ENCODE results near the gene MCCC1. TPM values are rescaled to one million over a fixed set of nuclear protein-coding genes. Genes with fewer than 3 reads are reported as not detected.

Gene MCCC1
- total and polyA plus RNA-seq, 11 donors, result 32.8 to 58.4 (median 47.5) TPM

GRCh38 chr3:183134844-183135243 lies 35.5 kb upstream of the MCCC1 start:
- ATAC-seq, result no peak
- no peak overlapping the region for H3K27ac ChIP-seq
- H3K27me3 ChIP-seq, result peaks cover 0 to 11% (median 0%) of the 10 kb centered on the region in 9 donors
- DNase-seq, result no peak
- no peak overlapping the region for H3K4me3 ChIP-seq
- 68 to 85% (median 79%) methylated on average over 2 of the region's 2 CpGs for WGBS, 4 donors
- TF ChIP-seq POLR2A (IDR thresholded peaks at IDR 0.05), result no peak
- TF ChIP-seq, protein P1, sequence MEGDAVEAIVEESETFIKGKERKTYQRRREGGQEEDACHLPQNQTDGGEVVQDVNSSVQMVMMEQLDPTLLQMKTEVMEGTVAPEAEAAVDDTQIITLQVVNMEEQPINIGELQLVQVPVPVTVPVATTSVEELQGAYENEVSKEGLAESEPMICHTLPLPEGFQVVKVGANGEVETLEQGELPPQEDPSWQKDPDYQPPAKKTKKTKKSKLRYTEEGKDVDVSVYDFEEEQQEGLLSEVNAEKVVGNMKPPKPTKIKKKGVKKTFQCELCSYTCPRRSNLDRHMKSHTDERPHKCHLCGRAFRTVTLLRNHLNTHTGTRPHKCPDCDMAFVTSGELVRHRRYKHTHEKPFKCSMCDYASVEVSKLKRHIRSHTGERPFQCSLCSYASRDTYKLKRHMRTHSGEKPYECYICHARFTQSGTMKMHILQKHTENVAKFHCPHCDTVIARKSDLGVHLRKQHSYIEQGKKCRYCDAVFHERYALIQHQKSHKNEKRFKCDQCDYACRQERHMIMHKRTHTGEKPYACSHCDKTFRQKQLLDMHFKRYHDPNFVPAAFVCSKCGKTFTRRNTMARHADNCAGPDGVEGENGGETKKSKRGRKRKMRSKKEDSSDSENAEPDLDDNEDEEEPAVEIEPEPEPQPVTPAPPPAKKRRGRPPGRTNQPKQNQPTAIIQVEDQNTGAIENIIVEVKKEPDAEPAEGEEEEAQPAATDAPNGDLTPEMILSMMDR (IDR thresholded peaks at IDR 0.05), result no peak
- intact Hi-C loops (cut with DNase I), result no loop called here
- H3K36me3 ChIP-seq, result no peaks in the 10 kb centered on the region
- peaks cover 0 to 1% (median under 1%) of the 10 kb centered on the region in 12 donors for H3K9me3 ChIP-seq
- H3K4me1 ChIP-seq, result no peaks in the 10 kb centered on the region

DNA sequence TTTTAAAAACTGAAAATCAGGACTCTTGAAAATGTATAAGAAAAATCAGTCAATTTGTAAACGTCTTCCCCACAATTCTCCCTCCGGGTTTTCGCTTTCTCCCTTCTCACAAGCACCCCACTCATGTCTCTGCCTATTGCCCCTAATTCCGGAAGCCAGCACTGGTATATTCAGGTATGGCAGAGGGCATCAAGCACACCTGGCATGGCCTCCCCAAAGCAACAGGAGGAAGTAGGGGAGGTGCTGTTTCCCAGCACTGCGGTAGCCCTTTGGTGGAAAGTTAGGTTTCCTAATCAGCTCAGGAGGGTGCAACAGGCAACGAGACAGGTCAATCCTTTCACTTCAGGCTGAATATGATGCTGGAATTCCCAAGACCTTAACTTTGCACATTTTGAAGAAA lies 33.1 kb upstream of the MCCC1 start:
- no peak for DNase-seq
- H3K4me1 ChIP-seq, result no peaks in the 10 kb centered on the region
- no peaks in the 10 kb centered on the region for H3K36me3 ChIP-seq
- no peak for TF ChIP-seq POLR2A (IDR thresholded peaks at IDR 0.05)
- TF ChIP-seq, protein P1 (IDR thresholded peaks at IDR 0.05), result no peak
- H3K9me3 ChIP-seq, result peaks cover 0 to 18% (median 4%) of the 10 kb centered on the region in 12 donors
- no peak for ATAC-seq
- H3K27me3 ChIP-seq, result peaks cover 0 to 11% (median 0%) of the 10 kb centered on the region in 9 donors
- intact Hi-C loops (cut with DNase I), result no loop called here
- no peak overlapping the region for H3K4me3 ChIP-seq
- WGBS, 4 donors, result 51 to 64% (median 56%) methylated on average over 6 of the region's 6 CpGs
- no peak overlapping the region for H3K27ac ChIP-seq

GRCh38 chr3:183131735-183132134 lies 32.4 kb upstream of the MCCC1 start:
- WGBS, 4 donors, result 44 to 65% (median 52%) methylated on average over 4 of the region's 4 CpGs
- peaks cover 0 to 18% (median 4%) of the 10 kb centered on the region in 12 donors for H3K9me3 ChIP-seq
- H3K27ac ChIP-seq, result no peak overlapping the region
- intact Hi-C loops (cut with DNase I), result no loop called here
- TF ChIP-seq, protein P1 (IDR thresholded peaks at IDR 0.05), result no peak
- TF ChIP-seq POLR2A (IDR thresholded peaks at IDR 0.05), result no peak
- peaks cover 0 to 11% (median 0%) of the 10 kb centered on the region in 9 donors for H3K27me3 ChIP-seq
- H3K36me3 ChIP-seq, result no peaks in the 10 kb centered on the region
- H3K4me3 ChIP-seq, result no peak overlapping the region
- DNase-seq, result no peak
- ATAC-seq, result no peak
- H3K4me1 ChIP-seq, result no peaks in the 10 kb centered on the region

GRCh38 chr3:183131186-183131725 lies 32.0 kb upstream of the MCCC1 start:
- intact Hi-C loops (cut with DNase I), result no loop called here
- Histone ChIP-seq H3K27me3 (peaks cover 0 to 11% (median 0%) of the 10 kb centered on the region in 9 donors), H3K4me3 (no peak overlapping the region), H3K36me3 (no peaks in the 10 kb centered on the region), H3K27ac (no peak overlapping the region), H3K4me1 (no peaks in the 10 kb centered on the region), H3K9me3 (peaks cover 0 to 18% (median 4%) of the 10 kb centered on the region in 12 donors)
- TF ChIP-seq POLR2A (IDR thresholded peaks at IDR 0.05), result no peak
- TF ChIP-seq, protein P1 (IDR thresholded peaks at IDR 0.05), result no peak
- 41 to 58% (median 54%) methylated on average over 4 of the region's 4 CpGs for WGBS, 4 donors
- ATAC-seq, result no peak
- no peak for DNase-seq
